Stomach (tissue), 4 donors: ENCODE results near the gene MAPK4.

Experiments
- CTCF ChIP-seq, 7 experiments: fragments of 450-650 bp in 4 of 7; fragments of 200-600 bp in 3 of 7; sonication (generic) in 3 of 7; IDR thresholded peaks; one replicate each; pipeline ENCODE4 v1.5.1; 2016 to 2019; ENCODE audit warnings: antibody characterized with exemption in 7 of 7, control low read depth in 2 of 7, mild to moderate bottlenecking in 1 of 7
- EP300 ChIP-seq: sonication (generic); formaldehyde crosslinking; IDR thresholded peaks from one replicate; pipeline ENCODE4 v1.6.1; 2017; ENCODE audit warnings: antibody characterized with exemption
- POLR2A ChIP-seq, 4 donors: fragments of 450-650 bp; IDR thresholded peaks; one replicate each; pipeline ENCODE4 v1.6.1; 2016; ENCODE audit warnings: antibody characterized with exemption in 4 of 4, control low read depth in 2 of 4, mild to moderate bottlenecking in 1 of 4, moderate library complexity in 1 of 4
- POLR2AphosphoS5 ChIP-seq, 3 donors: sonication (generic); formaldehyde crosslinking; IDR thresholded peaks; one replicate each; pipeline ENCODE4 v1.6.1; 2016; ENCODE audit warnings: antibody characterized with exemption in 3 of 3

GRCh38 chr18:50749945-50750344, 190.1 kb downstream of the MAPK4 start:
- no peak for TF ChIP-seq POLR2A (IDR thresholded peaks at IDR 0.05)
- TF ChIP-seq CTCF (IDR thresholded peaks at IDR 0.05) = no peak
- TF ChIP-seq EP300 = no peak
- no peak for TF ChIP-seq POLR2AphosphoS5 (IDR thresholded peaks at IDR 0.05)
